ENCODE results near the gene IGF2BP2.

IGF2BP2 gene

DNA sequence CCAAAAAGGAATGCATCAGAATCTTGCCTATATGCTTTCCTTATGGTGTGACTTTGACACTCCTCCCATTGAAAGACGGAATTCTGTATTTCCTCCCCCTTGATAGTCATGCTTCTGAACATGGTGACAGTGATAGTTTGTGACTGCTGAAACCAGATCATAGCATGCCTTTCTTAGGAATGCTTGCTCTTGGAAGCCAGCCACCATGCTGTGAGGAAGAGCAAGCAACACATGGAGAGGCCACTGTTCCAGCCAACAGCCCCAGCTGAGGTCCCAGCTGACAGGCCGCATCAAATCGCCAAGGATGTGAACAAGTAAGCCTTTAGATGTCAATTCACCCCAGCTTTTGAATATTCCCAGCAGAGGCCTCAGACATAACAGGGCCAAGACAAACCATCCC lies 100.1 kb downstream of the IGF2BP2 start:
- FAIRE-seq (no peak), DNase-seq (ENCODE audit: insufficient read length) (no peak)
- no peak for TF ChIP-seq POLR2AphosphoS5 (IDR thresholded peaks at IDR 0.05; ENCODE audit: low read depth, low read length)
- no peak for TF ChIP-seq TAF1 (IDR thresholded peaks at IDR 0.05; ENCODE audit: borderline replicate concordance, low read depth, low read length)
- TF ChIP-seq POLR2A (IDR thresholded peaks at IDR 0.05; ENCODE audit: low read depth, low read length): no peak

DNA sequence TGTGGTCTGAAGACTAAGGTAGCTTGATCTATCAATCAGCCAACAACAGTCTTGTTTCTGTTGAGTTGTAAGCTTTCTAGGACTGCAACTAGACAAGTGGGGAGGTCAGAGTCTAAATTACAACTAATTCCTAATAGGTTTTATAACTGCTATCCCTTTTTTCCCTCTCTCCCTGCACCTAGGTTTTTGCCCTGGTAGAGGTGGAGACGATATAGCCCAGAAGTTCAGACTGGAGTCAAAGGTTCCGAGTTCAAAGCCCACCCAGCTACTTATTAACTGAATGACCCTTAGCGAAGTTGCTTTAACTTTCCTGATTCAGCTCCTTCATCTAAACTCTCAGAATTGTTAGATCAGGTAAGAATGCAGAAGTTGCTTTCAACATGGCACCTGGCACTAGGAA lies 100.6 kb downstream of the IGF2BP2 start:
- TF ChIP-seq TAF1 (IDR thresholded peaks at IDR 0.05; ENCODE audit: borderline replicate concordance, low read depth, low read length) (no peak), POLR2A (IDR thresholded peaks at IDR 0.05; ENCODE audit: low read depth, low read length) (no peak), POLR2AphosphoS5 (IDR thresholded peaks at IDR 0.05; ENCODE audit: low read depth, low read length) (no peak)
- DNase-seq (ENCODE audit: insufficient read length): no peak
- no peak for FAIRE-seq

DNA sequence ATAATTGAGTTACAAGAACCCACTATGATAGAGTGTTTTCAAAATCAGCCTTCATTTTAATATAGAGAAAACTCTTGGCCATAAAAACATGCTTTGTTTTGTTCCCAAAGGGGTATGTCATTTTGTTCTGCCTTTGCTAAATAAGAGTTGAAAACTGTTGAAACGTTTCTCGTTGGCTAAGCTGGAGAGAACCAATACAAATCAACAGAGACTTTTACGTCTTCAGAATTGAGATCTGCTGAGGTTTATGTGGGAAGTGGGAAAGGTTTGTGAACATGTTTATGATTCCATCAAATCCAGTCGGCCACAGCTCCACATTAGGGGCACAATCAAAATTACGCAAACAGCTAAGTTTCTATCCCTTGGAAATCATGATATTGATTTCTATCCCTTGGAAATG lies 102.0 kb downstream of the IGF2BP2 start:
- FAIRE-seq: no peak
- no peak for DNase-seq (ENCODE audit: insufficient read length)
- no peak for TF ChIP-seq POLR2AphosphoS5 (IDR thresholded peaks at IDR 0.05; ENCODE audit: low read depth, low read length)
- no peak for TF ChIP-seq TAF1 (IDR thresholded peaks at IDR 0.05; ENCODE audit: borderline replicate concordance, low read depth, low read length)
- no peak for TF ChIP-seq POLR2A (IDR thresholded peaks at IDR 0.05; ENCODE audit: low read depth, low read length)

DNA sequence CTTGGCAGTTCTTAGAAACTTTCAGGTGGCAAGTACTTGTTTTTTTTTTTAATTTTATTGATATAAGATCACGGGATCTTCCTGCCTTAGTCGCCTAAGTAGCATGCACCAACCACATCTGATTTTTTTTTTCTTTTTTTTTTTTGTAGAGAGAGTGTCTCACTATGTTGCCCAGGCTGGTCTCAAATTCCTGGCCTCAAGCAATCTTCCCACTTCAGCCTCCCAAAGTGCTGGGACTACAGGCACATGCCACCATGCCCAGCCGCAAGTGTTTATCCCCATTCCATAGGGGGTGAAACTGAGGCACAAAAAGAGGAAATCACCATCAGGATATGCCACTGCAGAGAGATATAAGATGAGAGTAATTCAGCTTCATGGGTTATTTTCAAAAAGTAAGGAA lies 102.9 kb downstream of the IGF2BP2 start:
- no peak for DNase-seq (ENCODE audit: insufficient read length)
- no peak for FAIRE-seq
- TF ChIP-seq POLR2A (IDR thresholded peaks at IDR 0.05; ENCODE audit: low read depth, low read length) (no peak), TAF1 (IDR thresholded peaks at IDR 0.05; ENCODE audit: borderline replicate concordance, low read depth, low read length) (no peak), POLR2AphosphoS5 (IDR thresholded peaks at IDR 0.05; ENCODE audit: low read depth, low read length) (no peak)

DNA sequence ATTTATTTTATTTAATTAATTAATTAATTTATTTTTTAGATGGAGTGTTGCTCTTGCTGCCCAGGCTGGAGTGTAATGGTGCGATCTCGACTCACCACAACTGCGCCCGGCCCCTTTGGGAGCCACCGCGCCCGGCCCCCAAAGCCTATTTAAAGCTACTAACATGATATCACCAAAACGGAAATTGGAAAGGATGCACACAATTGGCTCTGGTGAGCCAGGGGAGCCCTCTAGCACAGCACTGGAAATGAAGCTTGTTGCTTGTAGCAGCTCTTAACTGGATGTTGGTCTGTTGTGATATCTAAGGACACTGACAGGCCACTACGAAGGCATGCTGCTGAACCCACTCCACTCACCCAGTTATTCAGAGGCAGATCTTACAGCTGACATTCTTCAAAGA lies 104.5 kb downstream of the IGF2BP2 start:
- DNase-seq (ENCODE audit: insufficient read length) (no peak), FAIRE-seq (no peak)
- no peak for TF ChIP-seq TAF1 (IDR thresholded peaks at IDR 0.05; ENCODE audit: borderline replicate concordance, low read depth, low read length)
- no peak for TF ChIP-seq POLR2AphosphoS5 (IDR thresholded peaks at IDR 0.05; ENCODE audit: low read depth, low read length)
- TF ChIP-seq POLR2A (IDR thresholded peaks at IDR 0.05; ENCODE audit: low read depth, low read length): no peak

DNA sequence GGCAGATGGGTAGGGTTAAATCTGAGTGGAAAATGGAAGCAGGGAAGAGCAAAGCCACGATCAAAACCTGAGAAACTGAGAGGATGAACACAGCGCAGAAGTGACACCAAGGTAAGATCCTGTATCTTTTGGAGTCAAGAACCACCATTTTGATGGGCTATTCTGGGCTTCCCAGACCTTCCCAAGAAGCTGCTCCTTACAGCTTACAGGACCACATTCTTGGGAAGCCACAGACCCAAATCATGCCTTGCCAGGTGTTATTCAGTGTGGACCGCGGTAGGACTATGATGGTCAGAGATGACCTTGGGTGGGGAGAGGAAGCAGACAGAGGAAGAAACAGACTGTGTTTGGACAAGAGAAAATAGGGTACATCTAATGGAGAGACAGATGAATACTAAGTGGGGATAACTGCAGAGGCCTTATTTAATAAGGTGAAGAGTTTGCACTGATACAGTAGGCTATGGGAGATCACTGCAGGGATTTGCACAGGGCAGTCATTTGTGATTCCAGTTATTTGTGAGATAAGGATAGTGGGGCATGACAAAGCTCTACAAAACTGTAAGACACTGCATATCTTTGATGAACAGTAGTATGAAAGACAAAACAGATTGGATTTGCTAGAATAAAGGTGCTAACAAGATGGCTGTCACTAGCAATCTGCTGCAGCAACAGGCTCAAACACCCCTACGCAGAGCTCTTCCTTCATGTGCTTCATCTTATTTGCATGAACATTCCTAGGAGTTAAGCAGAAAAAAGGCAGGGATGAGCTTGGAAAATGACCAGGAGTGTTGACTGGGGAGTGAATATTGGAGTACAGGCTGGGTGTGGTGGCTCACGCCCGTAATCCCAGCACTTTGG lies 105.9 kb downstream of the IGF2BP2 start:
- FAIRE-seq: no peak
- no peak for TF ChIP-seq POLR2A (IDR thresholded peaks at IDR 0.05; ENCODE audit: low read depth, low read length)
- TF ChIP-seq POLR2AphosphoS5 (IDR thresholded peaks at IDR 0.05; ENCODE audit: low read depth, low read length): no peak
- no peak for TF ChIP-seq TAF1 (IDR thresholded peaks at IDR 0.05; ENCODE audit: borderline replicate concordance, low read depth, low read length)
- DNase-seq (ENCODE audit: insufficient read length): no peak

DNA sequence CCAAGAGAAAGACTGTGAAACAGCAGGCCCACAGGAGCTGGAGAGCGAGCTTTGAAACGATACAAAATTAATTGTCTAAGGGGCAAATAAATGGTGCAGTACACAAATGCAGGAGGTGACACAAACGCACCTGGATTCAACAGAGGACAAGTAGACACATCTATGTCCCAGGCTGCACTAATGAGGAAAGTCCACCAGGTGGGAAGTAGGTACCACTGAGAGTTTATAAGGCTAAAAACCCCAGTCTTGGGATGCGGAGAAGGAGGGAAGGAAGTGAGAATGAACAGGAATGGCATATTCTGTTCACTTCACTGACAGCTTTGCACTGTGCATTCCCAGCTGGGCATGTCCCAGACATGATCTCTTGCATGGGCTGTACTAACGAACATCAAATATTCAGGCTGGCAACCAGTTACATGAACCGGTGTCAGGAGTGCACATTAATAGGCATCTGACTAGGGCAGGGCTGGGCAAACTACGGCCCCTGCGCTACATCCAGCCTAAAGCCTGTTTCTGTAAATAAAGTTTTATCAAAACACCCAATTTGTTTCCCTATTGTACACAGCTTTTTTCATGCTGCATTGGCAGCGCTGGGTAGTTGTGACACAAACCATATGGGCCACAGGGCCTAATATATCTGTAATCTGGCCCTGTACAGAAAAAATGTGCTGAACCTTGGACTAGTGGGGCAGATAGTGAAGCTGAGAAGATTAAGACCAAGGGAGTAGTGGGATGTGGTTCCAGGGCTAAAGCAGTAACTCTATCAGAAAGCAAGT lies 107.0 kb downstream of the IGF2BP2 start:
- TF ChIP-seq POLR2A (IDR thresholded peaks at IDR 0.05; ENCODE audit: low read depth, low read length) (no peak), POLR2AphosphoS5 (IDR thresholded peaks at IDR 0.05; ENCODE audit: low read depth, low read length) (no peak), TAF1 (IDR thresholded peaks at IDR 0.05; ENCODE audit: borderline replicate concordance, low read depth, low read length) (no peak)
- DNase-seq (ENCODE audit: insufficient read length): no peak

DNA sequence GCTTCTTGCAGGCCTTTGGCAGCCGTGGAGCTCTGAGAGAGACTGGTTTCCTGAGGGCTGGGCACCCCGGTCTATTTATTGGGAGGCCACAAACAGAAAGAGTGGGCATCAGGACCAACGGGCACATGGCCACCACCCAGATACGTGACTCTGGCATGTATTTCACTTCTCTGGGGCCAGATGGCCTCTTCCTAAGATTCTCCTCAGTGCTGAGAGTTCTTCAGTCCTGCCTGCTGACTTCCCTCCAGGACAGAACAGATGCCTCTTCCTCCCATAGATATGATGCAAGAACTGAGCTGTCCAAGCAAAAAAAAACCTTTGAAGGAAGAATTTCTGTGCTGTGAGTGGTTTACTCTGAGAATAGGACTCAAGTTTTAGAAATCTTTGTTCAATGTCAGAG lies 107.7 kb downstream of the IGF2BP2 start:
- TF ChIP-seq TAF1 (IDR thresholded peaks at IDR 0.05; ENCODE audit: borderline replicate concordance, low read depth, low read length) (no peak), POLR2AphosphoS5 (IDR thresholded peaks at IDR 0.05; ENCODE audit: low read depth, low read length) (no peak), POLR2A (IDR thresholded peaks at IDR 0.05; ENCODE audit: low read depth, low read length) (no peak)
- FAIRE-seq (no peak), DNase-seq (ENCODE audit: insufficient read length) (no peak)

More for the DNA sequence above, 107.0 kb downstream of the IGF2BP2 start:
- no peak for FAIRE-seq

DNA sequence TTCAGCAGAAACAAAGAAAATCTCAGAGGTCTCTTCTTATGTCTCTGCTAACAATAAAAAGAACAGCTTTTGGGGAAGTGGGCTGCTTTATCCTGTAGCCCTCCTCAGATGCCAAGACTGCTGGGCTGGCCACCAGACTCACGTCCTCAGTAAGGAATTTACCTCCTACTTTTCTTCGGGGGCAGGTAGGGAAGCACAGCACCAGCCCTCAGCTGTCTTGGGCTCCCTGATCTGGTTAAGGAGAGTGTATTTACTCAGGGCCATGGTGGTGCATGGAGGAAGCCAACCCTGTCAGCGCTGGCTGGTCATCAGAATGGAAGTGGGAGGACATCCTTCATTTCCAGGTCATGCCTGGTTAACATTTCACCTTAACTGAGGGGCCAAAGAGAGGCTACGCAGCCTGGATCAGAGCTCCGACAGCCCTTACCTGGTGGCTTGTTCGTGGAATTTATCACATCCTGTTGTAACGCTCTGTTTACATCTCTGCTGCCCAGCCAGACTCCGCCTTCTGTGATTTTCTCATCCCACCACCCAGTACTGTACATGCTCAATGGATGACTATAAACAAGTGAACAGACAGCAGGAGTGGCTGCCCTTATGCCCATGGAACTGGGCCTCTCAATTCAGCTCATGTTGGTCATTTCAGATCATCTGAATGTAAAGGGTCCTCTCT lies 108.3 kb downstream of the IGF2BP2 start:
- FAIRE-seq (no peak), DNase-seq (ENCODE audit: insufficient read length) (no peak)
- no peak for TF ChIP-seq POLR2A (IDR thresholded peaks at IDR 0.05; ENCODE audit: low read depth, low read length)
- no peak for TF ChIP-seq TAF1 (IDR thresholded peaks at IDR 0.05; ENCODE audit: borderline replicate concordance, low read depth, low read length)
- TF ChIP-seq POLR2AphosphoS5 (IDR thresholded peaks at IDR 0.05; ENCODE audit: low read depth, low read length): no peak

DNA sequence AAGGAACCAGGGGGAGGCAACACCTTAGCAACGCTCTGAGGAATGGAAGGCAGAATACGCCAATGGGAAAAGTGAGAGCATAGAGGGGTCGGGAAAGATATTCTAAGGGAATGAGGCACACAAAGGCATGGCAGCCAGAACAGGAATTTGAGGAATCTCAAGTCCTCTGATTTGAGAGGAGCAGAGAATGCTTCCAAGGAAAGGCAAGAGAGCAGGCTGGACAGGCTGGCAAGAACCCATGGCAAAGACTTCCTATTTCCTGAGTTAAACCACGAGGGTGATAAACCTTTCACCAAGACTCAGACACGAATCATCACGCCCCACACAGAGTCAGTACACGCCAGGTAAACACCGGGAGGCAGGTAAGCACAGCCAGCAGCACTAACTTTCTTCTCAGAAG lies 109.8 kb downstream of the IGF2BP2 start:
- TF ChIP-seq POLR2AphosphoS5 (IDR thresholded peaks at IDR 0.05; ENCODE audit: low read depth, low read length) (no peak), TAF1 (IDR thresholded peaks at IDR 0.05; ENCODE audit: borderline replicate concordance, low read depth, low read length) (no peak), POLR2A (IDR thresholded peaks at IDR 0.05; ENCODE audit: low read depth, low read length) (no peak)
- no peak for FAIRE-seq
- no peak for DNase-seq (ENCODE audit: insufficient read length)

DNA sequence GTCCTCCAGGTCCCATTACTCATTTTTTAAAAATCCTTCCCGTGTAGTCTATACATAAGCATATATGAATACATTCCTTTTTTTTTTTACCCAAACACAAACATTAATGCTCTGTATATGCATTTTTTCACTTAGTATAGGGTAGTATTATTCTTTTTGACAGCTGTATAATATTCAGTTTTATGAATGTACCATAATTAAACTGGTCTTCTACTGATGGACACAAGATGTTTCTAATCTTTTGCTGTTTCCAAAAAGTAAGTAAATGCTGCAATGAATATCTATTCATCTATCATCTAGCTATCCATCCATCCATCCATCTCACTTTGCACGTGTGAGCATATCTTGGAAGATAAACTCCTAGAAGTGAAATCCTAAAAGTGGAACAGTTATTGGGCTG lies 110.8 kb downstream of the IGF2BP2 start:
- TF ChIP-seq POLR2AphosphoS5 (IDR thresholded peaks at IDR 0.05; ENCODE audit: low read depth, low read length) (no peak), TAF1 (IDR thresholded peaks at IDR 0.05; ENCODE audit: borderline replicate concordance, low read depth, low read length) (no peak), POLR2A (IDR thresholded peaks at IDR 0.05; ENCODE audit: low read depth, low read length) (no peak)
- DNase-seq (ENCODE audit: insufficient read length): no peak
- FAIRE-seq: no peak

Measured in GM12892 (cell line).